IMR-90 (cell line): ENCODE results near the gene DSE. TPM values are rescaled to one million over a fixed set of nuclear protein-coding genes. Genes with fewer than 3 reads are reported as not detected.
A peak's percentile ranks its signal among the peaks of the same experiment; 100 is the strongest.

Experiments
- ATAC-seq: fragments of 200-7000 bp; cut with Tn5 transposase; 2 replicates; pipeline ENCODE4 v1.9.1; 2020; ENCODE audit warnings: low read depth, mild to moderate bottlenecking, moderate library complexity
- BruUV-seq: library from RNA; stranded (reverse); fragments of 400-500 nt; replicated peaks from 2 replicates; lab custom pipeline; 2021; lab: Mats Ljungman, UMichigan
- CTCF ChIA-PET: fragments of 300-600 bp; formaldehyde crosslinking; extraction: SDS; loops from one replicate; lab custom pipeline; 2021; ENCODE audit warnings: antibody characterized with exemption; lab: Yijun Ruan, JAX
- POLR2A ChIA-PET: fragments of 300-600 bp; sonication (Branson Sonifier 250); formaldehyde crosslinking; loops from one replicate; lab custom pipeline; 2022; ENCODE audit warnings: antibody characterized with exemption; ENCODE audit not compliant: unreplicated experiment; lab: Charles Lee
- DNase-seq: peaks from one replicate; pipeline ENCODE4 v3.0.0; 2013
- H2AFZ ChIP-seq: replicated peaks from 2 replicates; pipeline ENCODE3; 2013; ENCODE audit warnings: low read length, mild to moderate bottlenecking; ENCODE audit not compliant: poor library complexity
- H2AK5ac ChIP-seq: 2 replicates; pipeline ENCODE4 v1.6.1; 2013; ENCODE audit warnings: low read depth, low read length, inconsistent platforms
- H2AK9ac ChIP-seq: replicated peaks from 2 replicates; pipeline ENCODE3; 2013; ENCODE audit warnings: mild to moderate bottlenecking, low read depth, low read length, moderate library complexity; ENCODE audit not compliant: poor library complexity
- H2BK120ac ChIP-seq: 2 replicates; pipeline ENCODE4 v1.6.1; 2013; ENCODE audit warnings: low read depth, low read length, inconsistent platforms
- H2BK15ac ChIP-seq: 3 replicates; pipeline ENCODE4 v1.6.1; 2013; ENCODE audit warnings: low read depth, low read length, inconsistent platforms
- H2BK20ac ChIP-seq: 2 replicates; pipeline ENCODE4 v1.6.1; 2013; ENCODE audit warnings: low read depth, mild to moderate bottlenecking, inconsistent platforms, low read length, moderate library complexity
- H2BK5ac ChIP-seq: 2 replicates; pipeline ENCODE4 v1.6.1; 2013; ENCODE audit warnings: mild to moderate bottlenecking, low read depth, low read length, inconsistent platforms; ENCODE audit not compliant: poor library complexity, severe bottlenecking
- H3K14ac ChIP-seq: replicated peaks from 2 replicates; pipeline ENCODE4 v1.6.1; 2013; ENCODE audit warnings: low read depth, low read length, inconsistent platforms
- H3K18ac ChIP-seq: 2 replicates; pipeline ENCODE4 v1.6.1; 2013; ENCODE audit warnings: low read depth, low read length, control low read depth
- H3K23ac ChIP-seq: 2 replicates; pipeline ENCODE4 v1.6.1; 2013; ENCODE audit warnings: low read depth, low read length, inconsistent platforms
- H3K27ac ChIP-seq: 2 replicates; pipeline ENCODE4 v1.5.1; 2013; ENCODE audit warnings: mild to moderate bottlenecking, control low read depth, low read length; ENCODE audit not compliant: insufficient read depth
- H3K27me3 ChIP-seq: 2 replicates; pipeline ENCODE4 v1.6.1; 2013; ENCODE audit warnings: low read length; ENCODE audit not compliant: control insufficient read depth, insufficient read depth
- H3K36me3 ChIP-seq: 2 replicates; pipeline ENCODE4 v1.6.1; 2013; ENCODE audit warnings: low read length, mixed read lengths; ENCODE audit not compliant: control insufficient read depth, insufficient read depth
- H3K4ac ChIP-seq: 2 replicates; pipeline ENCODE4 v1.6.1; 2013; ENCODE audit warnings: low read depth, low read length, inconsistent platforms
- H3K4me1 ChIP-seq: 2 replicates; pipeline ENCODE4 v1.6.1; 2013; ENCODE audit warnings: low read length, mixed read lengths; ENCODE audit not compliant: control insufficient read depth, insufficient read depth
- H3K4me2 ChIP-seq: 2 replicates; pipeline ENCODE4 v1.6.1; 2013; ENCODE audit warnings: low read depth, mild to moderate bottlenecking, control low read depth, low read length, moderate library complexity
- H3K4me3 ChIP-seq: 2 replicates; pipeline ENCODE4 v1.5.1; 2013; ENCODE audit warnings: low read depth, mild to moderate bottlenecking, control low read depth, low read length, moderate library complexity; ENCODE audit not compliant: insufficient read depth
- H3K56ac ChIP-seq: 2 replicates; pipeline ENCODE4 v1.6.1; 2013; ENCODE audit warnings: low read length, inconsistent platforms; ENCODE audit not compliant: insufficient read depth; ENCODE audit errors: extremely low read depth
- H3K79me1 ChIP-seq, 2 experiments: 2 replicates each; pipeline ENCODE4 v1.6.1; 2013; ENCODE audit warnings: low read length in 2 of 2, inconsistent platforms in 1 of 2, low read depth in 1 of 2
- H3K9ac ChIP-seq: 2 replicates; pipeline ENCODE4 v1.6.1; 2013; ENCODE audit warnings: low read depth, low read length, control low read depth
- H3K9me1 ChIP-seq: 2 replicates; pipeline ENCODE4 v1.6.1; 2013; ENCODE audit warnings: low read length, inconsistent platforms; ENCODE audit not compliant: insufficient read depth
- H3K9me3 ChIP-seq: 2 replicates; pipeline ENCODE4 v1.6.1; 2013; ENCODE audit warnings: low read length; ENCODE audit not compliant: control insufficient read depth, insufficient read depth
- H4K20me1 ChIP-seq: 2 replicates; pipeline ENCODE4 v1.6.1; 2013; ENCODE audit warnings: low read length, inconsistent platforms; ENCODE audit not compliant: insufficient read depth
- H4K5ac ChIP-seq: 2 replicates; pipeline ENCODE4 v1.6.1; 2013; ENCODE audit warnings: mild to moderate bottlenecking, low read depth, low read length, control low read depth
- H4K8ac ChIP-seq, 2 experiments: 2 replicates each; pipeline ENCODE4 v1.6.1; 2013; ENCODE audit warnings: low read depth in 2 of 2, low read length in 2 of 2, control low read depth in 1 of 2, inconsistent platforms in 1 of 2
- H4K91ac ChIP-seq: 2 replicates; pipeline ENCODE4 v1.6.1; 2013; ENCODE audit warnings: low read depth, low read length, inconsistent platforms; ENCODE audit not compliant: insufficient read depth
- CEBPB ChIP-seq: IDR thresholded peaks from 2 replicates; pipeline ENCODE4 v1.6.1; 2012; ENCODE audit warnings: low read depth, low read length, improper control_type of control experiment
- CHD1 ChIP-seq: IDR thresholded peaks from 2 replicates; pipeline ENCODE4 v1.6.1; 2012; ENCODE audit warnings: low read depth, low read length, improper control_type of control experiment
- ELK1 ChIP-seq: fragments of 150-350 bp; IDR thresholded peaks from 2 replicates; pipeline ENCODE4 v1.6.1; 2016; ENCODE audit warnings: low read depth, mild to moderate bottlenecking, low read length, moderate library complexity, borderline replicate concordance
- FOS ChIP-seq: fragments of 150-350 bp; IDR thresholded peaks from 2 replicates; pipeline ENCODE4 v1.6.1; 2016; ENCODE audit warnings: low read depth, low read length
- MAFK ChIP-seq: IDR thresholded peaks from 2 replicates; pipeline ENCODE4 v1.6.1; 2012; ENCODE audit warnings: low read depth, low read length, improper control_type of control experiment
- MAZ ChIP-seq: IDR thresholded peaks from 2 replicates; pipeline ENCODE4 v1.6.1; 2012; ENCODE audit warnings: low read depth, mild to moderate bottlenecking, low read length, improper control_type of control experiment, moderate library complexity, borderline replicate concordance
- MXI1 ChIP-seq: IDR thresholded peaks from 2 replicates; pipeline ENCODE4 v1.6.1; 2012; ENCODE audit warnings: low read depth, mild to moderate bottlenecking, low read length, moderate library complexity, borderline replicate concordance
- NFE2L2 ChIP-seq: fragments of 150-350 bp; IDR thresholded peaks from 2 replicates; pipeline ENCODE4 v1.6.1; 2016; ENCODE audit warnings: low read depth, mild to moderate bottlenecking, low read length
- POLR2A ChIP-seq: IDR thresholded peaks from 2 replicates; pipeline ENCODE4 v1.6.1; 2012; ENCODE audit warnings: mild to moderate bottlenecking, low read depth, low read length
- RAD21 ChIP-seq: IDR thresholded peaks from 2 replicates; pipeline ENCODE4 v1.6.1; 2012; ENCODE audit warnings: low read length, improper control_type of control experiment
- RCOR1 ChIP-seq: IDR thresholded peaks from 2 replicates; pipeline ENCODE4 v1.6.1; 2012; ENCODE audit warnings: mild to moderate bottlenecking, low read length, improper control_type of control experiment; ENCODE audit not compliant: insufficient replicate concordance
- RFX5 ChIP-seq: IDR thresholded peaks from 2 replicates; pipeline ENCODE4 v1.8.0; 2012; ENCODE audit warnings: low read depth, mild to moderate bottlenecking, low read length, moderate library complexity
- SMC3 ChIP-seq: fragments of 150-350 bp; IDR thresholded peaks from 2 replicates; pipeline ENCODE4 v1.6.1; 2016; ENCODE audit warnings: low read depth, mild to moderate bottlenecking, antibody characterized with exemption, low read length, moderate library complexity
- WGBS, 2 experiments: methylation state at CpG; one replicate each; pipeline versions ENCODE4 v1.1.5 to v1.1.7; 2013; ENCODE audit warnings: missing lambda C conversion rate in 2 of 2; ENCODE audit not compliant: insufficient read length in 1 of 2; ENCODE audit errors: extremely low coverage in 2 of 2; 5-methylcytosine and 5-hydroxymethylcytosine counted together
- dilution Hi-C: fragments of 300-500 bp; cut with HindIII; formaldehyde crosslinking; loops from one replicate; pipeline ENCODE4 v1.14.3; 2018; ENCODE audit warnings: low sequenced_read_pairs; ENCODE audit not compliant: unreplicated experiment
- in situ Hi-C: fragments of 300-500 bp; cut with MboI; formaldehyde crosslinking; loops from 3 replicates; pipeline ENCODE4 v1.14.3; 2019; ENCODE audit warnings: low sequenced_read_pairs, inconsistent platforms, mixed read lengths
- intact Hi-C: fragments of 100-400 bp; cut with micrococcal nuclease; formaldehyde crosslinking; loops from 2 replicates; pipeline ENCODE4 v1.10.0; 2022
- polyA plus RNA-seq, 3 experiments: library from polyadenylated mRNA; depleted of rRNA; stranded (reverse); fragments of >200 nt; gene quantifications; 2 replicates each; pipeline ENCODE4 v1.2.3, GENCODE V29; 2012; ENCODE audit warnings: low replicate concordance in 1 of 3
- total RNA-seq: library from RNA; depleted of rRNA; stranded (reverse); fragments of >200 nt; gene quantifications from 2 replicates; pipeline ENCODE4 v1.2.3, GENCODE V29; 2012
- TF ChIP-seq, protein P1 (sequence below): fragments of 150-350 bp; IDR thresholded peaks from 2 replicates; pipeline ENCODE4 v1.6.1; 2017; ENCODE audit warnings: mild to moderate bottlenecking, antibody characterized with exemption, low read length, low read depth
- TF ChIP-seq, protein P2 (sequence below): conservative IDR thresholded peaks from 2 replicates; pipeline ENCODE4 v1.5.1; 2012; ENCODE audit warnings: mild to moderate bottlenecking, low read depth, low read length, improper control_type of control experiment

The DSE gene
- total and polyA plus RNA-seq, 2 of the 4 experiments (the other 2 are of a cell fraction) = 48.0 to 154 TPM

- no peak within 1 kb of the TSS; the same call in 1 of the 2 replicates for H2BK20ac ChIP-seq
- H3K4me3 ChIP-seq = peak within 1 kb of the TSS; percentile 38
- H3K9me1 ChIP-seq = no peaks in the 10 kb centered on the region
- H2AK5ac ChIP-seq = peak within 1 kb of the TSS; percentile 11; the same call in 1 of the 2 replicates
- no peak for ATAC-seq
- H4K8ac ChIP-seq = peak within 1 kb of the TSS; percentile 54 to 63; a peak in 2 of 4 replicates
- DNase-seq = no peak
- H2BK5ac ChIP-seq = no peak within 1 kb of the TSS
- H3K4me2 ChIP-seq = peak within 1 kb of the TSS; percentile 60
- intact Hi-C loops = no loop called here
- dilution Hi-C loops = no loop called here
- no peak within 1 kb of the TSS for H2BK15ac ChIP-seq
- no peak within 1 kb of the TSS for H3K56ac ChIP-seq
- ChIA-PET POLR2A (no interaction called here), CTCF (no interaction called here)
- peak within 1 kb of the TSS; percentile 25 for H2AK9ac ChIP-seq
- no TSS peak for BruUV-seq
- peak within 1 kb of the TSS; percentile 44; the same call in 1 of the 2 replicates for H3K14ac ChIP-seq
- 70% methylated on average over 10 of the region's 13 CpGs; no CpG with 5 or more reads in 1 of the 2 experiments for WGBS, 2 experiments
- H4K20me1 ChIP-seq = no peaks in the 10 kb centered on the region
- H3K36me3 ChIP-seq = no peaks in the 10 kb centered on the region
- peak within 1 kb of the TSS; percentile 43; the same call in 1 of the 2 replicates for H2BK120ac ChIP-seq
- H3K4ac ChIP-seq = peak within 1 kb of the TSS; percentile 5; the same call in 1 of the 2 replicates
- no peak within 1 kb of the TSS for H3K23ac ChIP-seq
- H3K9me3 ChIP-seq = 0 out of 2 replicates have a peak, but pooled peaks cover 1% of the 10 kb centered on the region
- no peak within 1 kb of the TSS for H3K9ac ChIP-seq
- H4K5ac ChIP-seq = 0 out of 2 replicates have a peak within 1 kb of the TSS, but pooled peaks have one; percentile 58
- no peak within 1 kb of the TSS for H4K91ac ChIP-seq
- peaks cover 9% of the 10 kb centered on the region for H3K27me3 ChIP-seq
- peak within 1 kb of the TSS; percentile 2; the same call in 1 of the 2 replicates for H3K18ac ChIP-seq
- H3K27ac ChIP-seq = no peak within 1 kb of the TSS
- H3K79me1 ChIP-seq = no peaks in the 10 kb centered on the region
- in situ Hi-C loops = no loop called here
- H2AFZ ChIP-seq = peak within 1 kb of the TSS; percentile 86
- H3K4me1 ChIP-seq = no peaks in the 10 kb centered on the region; the same call in 1 of the 2 replicates
- TF ChIP-seq FOS (no peak), MAFK (no peak), MXI1 (no peak), NFE2L2 (no peak), RFX5 (no peak), ELK1 (no peak), CEBPB (no peak), MAZ (no peak), CHD1 (no peak), SMC3 (no peak), POLR2A (no peak), RAD21 (no peak), RCOR1 (no peak)
- TF ChIP-seq, protein P1, sequence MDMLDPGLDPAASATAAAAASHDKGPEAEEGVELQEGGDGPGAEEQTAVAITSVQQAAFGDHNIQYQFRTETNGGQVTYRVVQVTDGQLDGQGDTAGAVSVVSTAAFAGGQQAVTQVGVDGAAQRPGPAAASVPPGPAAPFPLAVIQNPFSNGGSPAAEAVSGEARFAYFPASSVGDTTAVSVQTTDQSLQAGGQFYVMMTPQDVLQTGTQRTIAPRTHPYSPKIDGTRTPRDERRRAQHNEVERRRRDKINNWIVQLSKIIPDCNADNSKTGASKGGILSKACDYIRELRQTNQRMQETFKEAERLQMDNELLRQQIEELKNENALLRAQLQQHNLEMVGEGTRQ = no peak
- TF ChIP-seq, protein P2, sequence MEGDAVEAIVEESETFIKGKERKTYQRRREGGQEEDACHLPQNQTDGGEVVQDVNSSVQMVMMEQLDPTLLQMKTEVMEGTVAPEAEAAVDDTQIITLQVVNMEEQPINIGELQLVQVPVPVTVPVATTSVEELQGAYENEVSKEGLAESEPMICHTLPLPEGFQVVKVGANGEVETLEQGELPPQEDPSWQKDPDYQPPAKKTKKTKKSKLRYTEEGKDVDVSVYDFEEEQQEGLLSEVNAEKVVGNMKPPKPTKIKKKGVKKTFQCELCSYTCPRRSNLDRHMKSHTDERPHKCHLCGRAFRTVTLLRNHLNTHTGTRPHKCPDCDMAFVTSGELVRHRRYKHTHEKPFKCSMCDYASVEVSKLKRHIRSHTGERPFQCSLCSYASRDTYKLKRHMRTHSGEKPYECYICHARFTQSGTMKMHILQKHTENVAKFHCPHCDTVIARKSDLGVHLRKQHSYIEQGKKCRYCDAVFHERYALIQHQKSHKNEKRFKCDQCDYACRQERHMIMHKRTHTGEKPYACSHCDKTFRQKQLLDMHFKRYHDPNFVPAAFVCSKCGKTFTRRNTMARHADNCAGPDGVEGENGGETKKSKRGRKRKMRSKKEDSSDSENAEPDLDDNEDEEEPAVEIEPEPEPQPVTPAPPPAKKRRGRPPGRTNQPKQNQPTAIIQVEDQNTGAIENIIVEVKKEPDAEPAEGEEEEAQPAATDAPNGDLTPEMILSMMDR = no peak
Observed at GRCh38 chr6:116461331-116461931, 90.7 kb downstream of the DSE start, which contains the start of gene CALHM6. Gene CALHM6, plus strand, starts transcription at chr6:116461375. Its CDS starts 555 bp downstream, at chr6:116461930.
